Ascending aorta (tissue), 2 donors: ENCODE measurements around the gene PAOX. TPM values are rescaled to one million over a fixed set of nuclear protein-coding genes. Genes with fewer than 3 reads are reported as not detected.
"Not testable (repeated sequence)": the region's sequence is repeated elsewhere in the genome, so short reads cannot be mapped to it uniquely, and the experiment has no call there.

Source experiments
- DNase-seq, 2 donors: peaks; one replicate each; pipeline ENCODE4 v3.0.0-alpha.2; 2019; ENCODE audit warnings: low spot score in 2 of 2
- H3K27ac ChIP-seq, 2 donors: fragments of 200-600 bp; sonication (generic); one replicate each; pipeline ENCODE4 v1.5.1; 2016 to 2017; ENCODE audit warnings: mild to moderate bottlenecking in 1 of 2
- H3K27me3 ChIP-seq: fragments of 200-600 bp; sonication (generic); one replicate; pipeline ENCODE4 v1.5.1; 2017
- H3K36me3 ChIP-seq, 2 donors: fragments of 200-600 bp; sonication (generic); one replicate each; pipeline ENCODE4 v1.5.1; 2016
- H3K4me1 ChIP-seq, 2 donors: fragments of 200-600 bp; sonication (generic); one replicate each; pipeline ENCODE4 v1.5.1; 2016 to 2017; ENCODE audit warnings: mild to moderate bottlenecking in 1 of 2
- H3K4me3 ChIP-seq, 2 donors: fragments of 200-600 bp; sonication (generic); one replicate each; pipeline ENCODE4 v1.5.1; 2016 to 2017; ENCODE audit warnings: mild to moderate bottlenecking in 1 of 2
- H3K9me3 ChIP-seq, 2 donors: fragments of 200-600 bp; sonication (generic); one replicate each; pipeline ENCODE4 v1.5.1; 2016
- CTCF ChIP-seq, 3 experiments: fragments of 200-600 bp in 2 of 3; fragments of 450-650 bp in 1 of 3; sonication (generic) in 2 of 3; IDR thresholded peaks; one replicate each; pipeline ENCODE4 v1.5.1; 2016 to 2019; ENCODE audit warnings: antibody characterized with exemption in 3 of 3, mild to moderate bottlenecking in 1 of 3, moderate library complexity in 1 of 3
- intact Hi-C: fragments of 100-400 bp; cut with DNase I; formaldehyde crosslinking; loops from one replicate; pipeline ENCODE4 v1.15.1; 2023
- total RNA-seq: library from RNA; depleted of rRNA; stranded (reverse); fragments of >200 nt; gene quantifications from one replicate; pipeline ENCODE4 v1.1.0, GENCODE V29; 2016

PAOX gene
- total RNA-seq, 1 donor from 2014 or later: 1.4 TPM

GRCh38 chr10:133422807-133423771 lies 44.0 kb downstream of the PAOX start:
- Histone ChIP-seq H3K27me3 (no peaks in the 10 kb centered on the region), H3K4me3 (peak overlapping the region; percentile 15 to 22), H3K9me3 (no peaks in the 10 kb centered on the region), H3K27ac (no peak overlapping the region), H3K4me1 (peaks cover 0 to 2% of the 10 kb centered on the region in 2 donors), H3K36me3 (peaks cover 15 to 31% of the 10 kb centered on the region in 2 donors)
- intact Hi-C loops: loop anchor here (5.0 kb wide), 1 partner anchor 149 kb away; no protein-coding TSS in a partner anchor
- no peak for TF ChIP-seq CTCF (IDR thresholded peaks at IDR 0.05)
- DNase-seq: no peak

- H3K4me3 ChIP-seq, DNase-seq, H3K9me3 ChIP-seq, H3K27ac ChIP-seq, H3K4me1 ChIP-seq, H3K27me3 ChIP-seq: not testable (repeated sequence)
- H3K36me3 ChIP-seq: peaks cover 15 to 21% of the 10 kb centered on the region in 2 donors
- intact Hi-C loops: loop anchor here (5.0 kb wide), 1 partner anchor 148 kb away; no protein-coding TSS in a partner anchor
Measured at GRCh38 chr10:133424102-133424501, 45.0 kb downstream of the PAOX start.

- H3K4me3 ChIP-seq: peak within 1 kb of the TSS in 1 of 2 donors; percentile 22
- H3K9me3 ChIP-seq, H3K27ac ChIP-seq, H3K27me3 ChIP-seq, DNase-seq, H3K4me1 ChIP-seq: not testable (repeated sequence)
- intact Hi-C loops: loop anchor here (5.0 kb wide), 1 partner anchor 148 kb away; no protein-coding TSS in a partner anchor
- H3K36me3 ChIP-seq: peaks cover 11 to 16% of the 10 kb centered on the region in 2 donors
Measured at GRCh38 chr10:133424601-133425000, 45.5 kb downstream of the PAOX start, which contains the start of gene SPRN. Gene SPRN (minus strand): TSS chr10:133424625. CDS start chr10:133423681, 944 bp downstream.

GRCh38 chr10:133429571-133429970 lies 50.5 kb downstream of the PAOX start:
- not testable (repeated sequence) for H3K36me3 ChIP-seq

GRCh38 chr10:133431888-133432613 lies 53.0 kb downstream of the PAOX start:
- H3K4me3 ChIP-seq, H3K9me3 ChIP-seq, intact Hi-C loops, H3K27ac ChIP-seq, H3K36me3 ChIP-seq, DNase-seq, H3K4me1 ChIP-seq, H3K27me3 ChIP-seq: not testable (repeated sequence)

More at GRCh38 chr10:133429571-133429970, 50.5 kb downstream of the PAOX start:
- H3K27ac ChIP-seq, intact Hi-C loops, H3K27me3 ChIP-seq, H3K4me1 ChIP-seq, H3K9me3 ChIP-seq, DNase-seq, H3K4me3 ChIP-seq: not testable (repeated sequence)

GRCh38 chr10:133432789-133433188 lies 53.7 kb downstream of the PAOX start:
- H3K4me3 ChIP-seq, H3K27me3 ChIP-seq, H3K9me3 ChIP-seq, intact Hi-C loops, H3K36me3 ChIP-seq, DNase-seq, H3K4me1 ChIP-seq, H3K27ac ChIP-seq: not testable (repeated sequence)

GRCh38 chr10:133438711-133439273 lies 59.7 kb downstream of the PAOX start:
- Histone ChIP-seq H3K36me3 (no peaks in the 10 kb centered on the region), H3K27ac (no peak overlapping the region), H3K27me3 (no peaks in the 10 kb centered on the region), H3K9me3 (peaks cover 0 to 3% of the 10 kb centered on the region in 2 donors), H3K4me3 (no peak overlapping the region), H3K4me1 (no peaks in the 10 kb centered on the region)
- intact Hi-C loops: no loop called here
- TF ChIP-seq CTCF (IDR thresholded peaks at IDR 0.05): no peak
- DNase-seq: no peak
